NB4 (cell line): ENCODE measurements around the gene CDV3.

ENCODE experiments used
- DNase-seq: peaks from one replicate; pipeline ENCODE4 v3.0.0; 2010; ENCODE audit warnings: low read depth
- H3K4me3 ChIP-seq: one replicate; pipeline ENCODE4 v1.5.1; 2011; ENCODE audit warnings: mild to moderate bottlenecking, low read depth, low read length, moderate library complexity
- CTCF ChIP-seq: IDR thresholded peaks from one replicate; pipeline ENCODE4 v1.5.1; 2012; ENCODE audit warnings: low read depth, low read length
- MYC ChIP-seq: IDR thresholded peaks from 2 replicates; pipeline ENCODE4 v1.6.1; 2011; ENCODE audit warnings: low read depth, low read length
- POLR2A ChIP-seq: IDR thresholded peaks from 2 replicates; pipeline ENCODE4 v1.6.1; 2011; ENCODE audit warnings: mild to moderate bottlenecking; ENCODE audit not compliant: insufficient read length; ENCODE audit errors: extremely low read depth
- TF ChIP-seq, protein P1 (sequence below): IDR thresholded peaks from 2 replicates; pipeline ENCODE4 v1.6.1; 2011; ENCODE audit warnings: low read depth, low read length

The CDV3 gene

DNA sequence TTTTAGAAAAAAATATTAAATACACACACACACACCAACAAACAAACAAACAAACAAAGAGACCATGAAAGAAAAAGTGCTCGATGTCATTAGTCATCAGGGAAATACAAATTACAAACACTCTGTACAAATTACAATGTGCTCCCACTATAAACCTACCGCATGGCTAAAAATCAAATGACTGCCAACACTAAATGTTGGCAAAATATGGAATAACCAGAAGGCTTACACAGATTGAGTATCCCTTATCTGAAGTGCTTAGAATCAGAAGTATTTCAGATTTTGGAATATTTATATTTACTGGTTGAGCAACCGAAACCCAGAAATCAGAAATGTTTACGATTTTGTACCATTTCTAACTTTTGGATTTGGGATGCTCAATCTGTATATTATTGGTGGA is 33.4 kb downstream of the CDV3 start:
- H3K4me3 ChIP-seq: no peak overlapping the region
- DNase-seq: no peak
- TF ChIP-seq CTCF: no peak
- TF ChIP-seq, protein P1, sequence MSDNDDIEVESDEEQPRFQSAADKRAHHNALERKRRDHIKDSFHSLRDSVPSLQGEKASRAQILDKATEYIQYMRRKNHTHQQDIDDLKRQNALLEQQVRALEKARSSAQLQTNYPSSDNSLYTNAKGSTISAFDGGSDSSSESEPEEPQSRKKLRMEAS: no peak

- no peak overlapping the region for H3K4me3 ChIP-seq
- DNase-seq: no peak
- TF ChIP-seq, protein P1: no peak
- TF ChIP-seq CTCF (no peak), MYC (no peak), POLR2A (no peak)
Observed at GRCh38 chr3:133607816-133608215, 34.3 kb downstream of the CDV3 start.

DNA sequence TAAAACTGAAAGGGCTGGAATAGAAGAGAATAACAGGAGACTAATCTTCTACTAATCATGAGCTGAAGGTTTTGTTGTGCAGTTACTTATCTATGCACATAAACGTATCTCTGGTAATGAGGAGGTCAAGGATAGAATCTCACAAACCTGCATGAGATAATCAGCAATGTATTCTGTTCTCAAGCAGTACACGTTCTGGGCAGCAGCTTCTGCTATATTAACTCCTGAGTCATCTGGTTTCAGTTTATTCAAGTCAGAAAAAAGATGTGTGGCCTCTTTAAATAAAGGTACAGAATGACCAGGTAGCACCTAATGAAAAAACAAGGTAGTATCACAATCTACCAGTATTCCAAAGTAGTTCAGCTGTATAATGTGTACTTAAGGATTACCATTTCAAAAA is 34.9 kb downstream of the CDV3 start:
- no peak for DNase-seq
- H3K4me3 ChIP-seq: no peak overlapping the region
- TF ChIP-seq CTCF (no peak), POLR2A (no peak), MYC (no peak)
- TF ChIP-seq, protein P1: no peak

DNA sequence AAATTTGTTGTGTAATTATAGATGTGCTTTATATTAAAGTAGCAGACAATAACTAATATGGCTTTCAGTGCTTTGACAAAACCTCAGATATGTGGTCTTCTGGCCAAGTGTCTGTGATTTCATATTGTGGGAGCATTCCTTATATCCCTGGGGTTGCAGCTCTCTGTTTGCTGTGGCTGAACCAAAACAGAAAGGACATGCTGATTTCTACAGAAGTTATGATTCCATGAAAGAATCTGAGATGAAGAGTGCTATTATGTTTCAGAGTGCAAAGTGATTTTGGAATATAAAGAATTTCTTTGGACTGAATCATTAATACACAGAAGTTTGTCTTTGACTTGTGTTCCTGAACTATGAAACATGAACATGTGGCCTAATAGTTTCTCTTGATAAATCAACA is 36.5 kb downstream of the CDV3 start:
- no peak for DNase-seq
- no peak overlapping the region for H3K4me3 ChIP-seq
- TF ChIP-seq, protein P1: no peak
- no peak for TF ChIP-seq MYC
- TF ChIP-seq POLR2A: no peak
- no peak for TF ChIP-seq CTCF

DNA sequence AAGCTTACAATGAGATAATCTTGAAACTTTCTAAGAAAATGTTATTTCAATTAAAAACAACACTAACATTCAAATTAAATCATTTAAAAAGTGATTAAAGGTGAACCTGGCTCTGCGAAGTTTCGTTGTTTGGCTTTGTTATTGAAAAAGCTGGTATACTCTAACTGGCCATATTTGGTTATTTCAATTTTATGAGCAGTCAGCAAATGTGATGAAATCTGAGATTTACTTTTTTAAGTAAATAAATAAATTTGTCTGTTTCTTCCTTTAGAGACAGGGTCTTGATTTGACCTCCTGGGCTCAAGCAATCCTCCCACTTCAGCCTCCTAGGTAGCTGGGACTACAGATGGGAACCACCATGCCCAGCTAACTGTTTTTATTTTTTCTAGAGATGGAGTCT is 38.0 kb downstream of the CDV3 start:
- H3K4me3 ChIP-seq: no peak overlapping the region
- DNase-seq: no peak
- TF ChIP-seq POLR2A (no peak), MYC (no peak), CTCF (no peak)
- TF ChIP-seq, protein P1: no peak
